Measurements from ENCODE around the gene RFX4.

RFX4 gene

GRCh38 chr12:106758349-106759110, 175.7 kb downstream of the RFX4 start:
- TF ChIP-seq, protein P1, sequence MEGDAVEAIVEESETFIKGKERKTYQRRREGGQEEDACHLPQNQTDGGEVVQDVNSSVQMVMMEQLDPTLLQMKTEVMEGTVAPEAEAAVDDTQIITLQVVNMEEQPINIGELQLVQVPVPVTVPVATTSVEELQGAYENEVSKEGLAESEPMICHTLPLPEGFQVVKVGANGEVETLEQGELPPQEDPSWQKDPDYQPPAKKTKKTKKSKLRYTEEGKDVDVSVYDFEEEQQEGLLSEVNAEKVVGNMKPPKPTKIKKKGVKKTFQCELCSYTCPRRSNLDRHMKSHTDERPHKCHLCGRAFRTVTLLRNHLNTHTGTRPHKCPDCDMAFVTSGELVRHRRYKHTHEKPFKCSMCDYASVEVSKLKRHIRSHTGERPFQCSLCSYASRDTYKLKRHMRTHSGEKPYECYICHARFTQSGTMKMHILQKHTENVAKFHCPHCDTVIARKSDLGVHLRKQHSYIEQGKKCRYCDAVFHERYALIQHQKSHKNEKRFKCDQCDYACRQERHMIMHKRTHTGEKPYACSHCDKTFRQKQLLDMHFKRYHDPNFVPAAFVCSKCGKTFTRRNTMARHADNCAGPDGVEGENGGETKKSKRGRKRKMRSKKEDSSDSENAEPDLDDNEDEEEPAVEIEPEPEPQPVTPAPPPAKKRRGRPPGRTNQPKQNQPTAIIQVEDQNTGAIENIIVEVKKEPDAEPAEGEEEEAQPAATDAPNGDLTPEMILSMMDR (IDR thresholded peaks at IDR 0.05; ENCODE audit: borderline replicate concordance, insufficient read depth, low read depth, low read length): no peak
- no peak overlapping the region for H3K4me3 ChIP-seq (ENCODE audit: low read depth, low read length)

GRCh38 chr12:106759526-106760183, 176.9 kb downstream of the RFX4 start:
- peak overlapping the region; percentile 53 for H3K4me3 ChIP-seq (ENCODE audit: low read depth, low read length)

GRCh38 chr12:106760184-106760531, 177.4 kb downstream of the RFX4 start:
- peak overlapping the region; percentile 53 for H3K4me3 ChIP-seq (ENCODE audit: low read depth, low read length)

More at GRCh38 chr12:106759526-106760183, 176.9 kb downstream of the RFX4 start:
- TF ChIP-seq, protein P1 (IDR thresholded peaks at IDR 0.05; ENCODE audit: borderline replicate concordance, insufficient read depth, low read depth, low read length): no peak

DNA sequence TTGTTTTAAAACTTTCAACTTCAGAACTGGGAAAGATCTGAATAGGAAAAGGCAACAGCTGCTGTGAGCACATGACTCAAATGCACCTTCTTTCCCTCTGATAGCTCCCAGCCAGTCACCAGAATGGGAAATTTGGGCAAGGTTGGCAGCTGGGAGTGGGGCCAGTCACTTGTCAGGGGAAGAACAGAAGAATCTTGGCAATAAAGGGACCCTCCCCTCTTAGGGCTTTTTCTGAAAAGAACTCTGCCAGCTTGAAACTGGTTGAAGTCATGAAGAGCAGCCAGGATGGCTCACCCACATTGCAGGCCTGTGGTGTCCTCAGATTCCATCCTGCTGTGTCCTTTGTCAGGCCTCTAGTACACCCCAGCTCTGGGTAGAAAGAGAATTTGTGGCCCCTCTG, 181.4 kb downstream of the RFX4 start:
- TF ChIP-seq, protein P1 (IDR thresholded peaks at IDR 0.05; ENCODE audit: borderline replicate concordance, insufficient read depth, low read depth, low read length): no peak
- no peak overlapping the region for H3K4me3 ChIP-seq (ENCODE audit: low read depth, low read length)

More at GRCh38 chr12:106760184-106760531, 177.4 kb downstream of the RFX4 start:
- TF ChIP-seq, protein P1 (IDR thresholded peaks at IDR 0.05; ENCODE audit: borderline replicate concordance, insufficient read depth, low read depth, low read length): no peak

DNA sequence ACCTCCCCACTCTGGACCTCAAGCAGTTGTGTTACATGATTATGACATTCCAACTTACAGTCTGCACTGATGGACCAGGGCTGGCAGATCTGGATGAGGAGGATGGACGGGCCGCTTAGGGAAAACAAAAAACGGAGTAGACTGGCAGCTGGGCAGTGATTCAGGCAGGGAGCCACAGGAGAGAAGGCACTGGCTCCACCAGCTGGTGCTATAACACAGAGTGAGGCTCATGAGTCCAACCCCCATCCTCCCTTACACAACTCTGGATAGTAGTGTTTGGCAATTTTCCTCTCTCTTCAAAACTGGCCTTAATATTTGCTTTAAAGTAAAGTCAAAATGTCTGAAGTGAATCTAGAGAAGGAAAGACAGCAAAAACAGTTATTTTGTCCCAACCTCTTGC, 181.9 kb downstream of the RFX4 start:
- TF ChIP-seq, protein P1 (IDR thresholded peaks at IDR 0.05; ENCODE audit: borderline replicate concordance, insufficient read depth, low read depth, low read length): no peak
- no peak overlapping the region for H3K4me3 ChIP-seq (ENCODE audit: low read depth, low read length)

- H3K4me3 ChIP-seq (ENCODE audit: low read depth, low read length): no peak overlapping the region
- TF ChIP-seq, protein P1 (IDR thresholded peaks at IDR 0.05; ENCODE audit: borderline replicate concordance, insufficient read depth, low read depth, low read length): no peak
Observed at GRCh38 chr12:106766393-106766826, 183.6 kb downstream of the RFX4 start.

DNA sequence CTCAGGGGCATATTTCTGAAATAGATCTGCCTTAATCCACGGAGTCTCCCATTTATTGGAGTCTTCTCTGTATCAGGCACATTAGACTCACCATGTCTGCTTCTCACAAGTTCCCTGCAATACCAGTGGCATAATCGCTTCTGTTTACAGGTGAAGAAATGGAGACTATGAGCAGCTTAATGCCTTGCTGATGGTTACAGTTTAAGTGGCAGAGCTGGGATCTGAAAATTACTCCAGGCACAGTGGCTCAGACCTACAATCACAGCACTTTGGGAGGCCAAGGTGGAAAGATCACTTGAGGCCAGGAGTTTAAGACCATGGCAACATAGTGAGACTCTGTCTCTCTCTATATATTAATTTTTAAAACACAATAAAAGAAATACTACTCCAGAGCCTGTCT, 184.4 kb downstream of the RFX4 start:
- TF ChIP-seq, protein P1 (IDR thresholded peaks at IDR 0.05; ENCODE audit: borderline replicate concordance, insufficient read depth, low read depth, low read length): no peak
- H3K4me3 ChIP-seq (ENCODE audit: low read depth, low read length): no peak overlapping the region

Measured in GM12875 (cell line).